HG02943 (cell line): ENCODE results near the gene ADAMTS17.
"Not testable (repeated sequence)": the region's sequence is repeated elsewhere in the genome, so short reads cannot be mapped to it uniquely, and the experiment has no call there.

Source experiments
- ATAC-seq: cut with Tn5 transposase; IDR thresholded peaks from one replicate; pipeline ENCODE4 v1.9.1; 2021; ENCODE audit warnings: mild to moderate bottlenecking, low read depth, moderate library complexity; ENCODE audit not compliant: unreplicated experiment

The ADAMTS17 gene

GRCh38 chr15:100096700-100097099 lies 245.1 kb downstream of the ADAMTS17 start:
- no peak for ATAC-seq

GRCh38 chr15:100096248-100096600 lies 245.6 kb downstream of the ADAMTS17 start:
- ATAC-seq = no peak

- no peak for ATAC-seq
Observed at GRCh38 chr15:100095541-100096247, 246.1 kb downstream of the ADAMTS17 start.

- ATAC-seq = no peak
Observed at GRCh38 chr15:100094127-100094510, 247.7 kb downstream of the ADAMTS17 start.

GRCh38 chr15:100093211-100094126 lies 248.3 kb downstream of the ADAMTS17 start:
- no peak for ATAC-seq

GRCh38 chr15:100092034-100092433 lies 249.7 kb downstream of the ADAMTS17 start:
- ATAC-seq = no peak

- no peak for ATAC-seq
Observed at GRCh38 chr15:100090411-100090810, 251.4 kb downstream of the ADAMTS17 start.

- not testable (repeated sequence) for ATAC-seq
Observed at GRCh38 chr15:100084042-100084821, 257.5 kb downstream of the ADAMTS17 start.

- no peak for ATAC-seq
Observed at GRCh38 chr15:100083572-100083971, 258.2 kb downstream of the ADAMTS17 start.

- ATAC-seq = no peak
Observed at GRCh38 chr15:100082761-100083402, 258.9 kb downstream of the ADAMTS17 start.

GRCh38 chr15:100081454-100081853 lies 260.3 kb downstream of the ADAMTS17 start:
- no peak for ATAC-seq

GRCh38 chr15:100078511-100079220 lies 263.1 kb downstream of the ADAMTS17 start:
- no peak for ATAC-seq

- ATAC-seq = no peak
Observed at GRCh38 chr15:100075229-100075628, 266.5 kb downstream of the ADAMTS17 start.

- no peak for ATAC-seq
Observed at GRCh38 chr15:100073982-100074381, 267.8 kb downstream of the ADAMTS17 start.

GRCh38 chr15:100066521-100067280 lies 275.1 kb downstream of the ADAMTS17 start:
- ATAC-seq = not testable (repeated sequence)

GRCh38 chr15:100061944-100062343 lies 279.8 kb downstream of the ADAMTS17 start:
- ATAC-seq = no peak

- no peak for ATAC-seq
Observed at GRCh38 chr15:100060276-100060926, 281.4 kb downstream of the ADAMTS17 start.

GRCh38 chr15:100059521-100059920 lies 282.3 kb downstream of the ADAMTS17 start:
- no peak for ATAC-seq

GRCh38 chr15:100059094-100059493 lies 282.7 kb downstream of the ADAMTS17 start:
- no peak for ATAC-seq
